AG09319 (cell line): ENCODE results near the gene SRP68.
"Not testable (repeated sequence)": the region's sequence is repeated elsewhere in the genome, so short reads cannot be mapped to it uniquely, and the experiment has no call there.

Experiments used
- DNase-seq: peaks from one replicate; pipeline ENCODE4 v3.0.0-alpha.2; 2010; ENCODE audit warnings: low read depth; ENCODE audit errors: extremely low read depth
- CTCF ChIP-seq: IDR thresholded peaks from 2 replicates; pipeline ENCODE4 v1.5.1; 2011; ENCODE audit warnings: low read depth, mild to moderate bottlenecking, inconsistent platforms, low read length, moderate library complexity

SRP68 gene

DNA sequence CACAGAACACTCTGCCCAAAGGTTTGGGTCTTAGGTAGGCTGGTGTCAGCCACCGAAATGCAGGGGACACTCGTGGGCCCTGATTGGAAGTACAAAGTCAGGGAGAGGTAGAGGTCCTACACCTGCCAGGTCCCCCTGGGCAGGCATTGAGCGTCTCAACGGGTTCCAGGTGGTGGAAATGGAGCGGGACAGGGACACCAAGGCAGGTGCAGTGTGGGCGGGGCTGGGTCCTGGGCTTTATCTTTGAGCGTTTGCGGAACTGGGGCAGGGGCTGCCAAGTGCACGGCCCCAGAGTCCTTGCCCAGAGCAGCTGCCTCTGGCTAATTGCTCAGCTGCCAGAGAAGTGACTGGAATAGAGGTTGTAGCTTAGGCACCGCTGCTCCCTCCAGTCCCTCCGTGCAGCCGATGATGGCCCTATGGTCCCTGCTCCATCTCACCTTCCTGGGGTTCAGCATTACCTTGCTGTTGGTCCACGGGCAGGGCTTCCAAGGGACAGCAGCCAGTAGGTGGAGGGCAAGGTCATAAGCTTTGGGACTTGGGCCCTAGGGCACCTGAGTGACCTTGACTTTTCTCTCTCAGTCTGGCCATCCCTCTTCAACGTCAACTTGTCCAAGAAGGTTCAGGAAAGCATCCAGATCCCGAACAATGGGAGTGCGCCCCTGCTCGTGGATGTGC lies 6.7 kb upstream of the SRP68 start, which contains the start of gene ZACN:
Gene ZACN, plus strand, starts transcription at position 323 of the 675 bp plus-strand sequence. Its CDS starts 83 bp downstream, at position 406.
- no peak for DNase-seq
- no peak for TF ChIP-seq CTCF

GRCh38 chr17:76078370-76078769 lies 6.1 kb upstream of the SRP68 start:
- DNase-seq = not testable (repeated sequence)

DNA sequence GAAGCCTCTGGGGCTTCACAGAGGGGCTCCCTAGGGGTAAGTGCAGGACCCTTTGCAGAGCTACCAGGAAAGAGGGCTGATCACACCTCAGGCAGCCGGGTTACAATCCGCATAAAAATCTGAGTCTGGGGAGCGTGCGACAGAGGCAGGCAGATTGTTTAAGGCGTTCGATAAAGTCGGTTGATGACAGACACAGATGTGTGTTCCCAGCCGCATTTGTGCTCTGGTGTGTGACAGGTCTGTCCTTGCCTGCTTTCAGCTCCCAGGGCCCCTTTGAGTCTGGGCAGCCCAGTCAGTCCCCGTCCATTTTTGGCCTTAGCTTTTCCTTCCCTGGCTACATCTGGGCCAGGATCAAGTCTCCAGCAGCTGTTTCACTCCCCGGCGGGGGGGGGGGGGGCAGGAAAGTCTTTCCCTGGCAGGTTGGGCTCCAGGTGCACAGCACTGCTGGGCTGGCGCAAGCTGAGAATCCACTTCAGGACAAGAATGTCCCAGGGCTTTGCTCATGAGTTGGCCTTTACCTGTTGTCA lies 5.3 kb upstream of the SRP68 start:
- DNase-seq = no peak
- no peak for TF ChIP-seq CTCF

- TF ChIP-seq CTCF = no peak
- DNase-seq = no peak
Measured at GRCh38 chr17:76076765-76077583, 4.7 kb upstream of the SRP68 start.

GRCh38 chr17:76076146-76076764 lies 3.9 kb upstream of the SRP68 start:
- no peak for TF ChIP-seq CTCF
- DNase-seq = no peak

GRCh38 chr17:76075364-76076145 lies 3.2 kb upstream of the SRP68 start:
- no peak for DNase-seq
- TF ChIP-seq CTCF = no peak; the same call in 1 of the 2 replicates
